ENCODE results near the gene STEAP1B. TPM values are rescaled to one million over a fixed set of nuclear protein-coding genes. Genes with fewer than 3 reads are reported as not detected.
A peak's percentile ranks its signal among the peaks of the same experiment; 100 is the strongest.
"Not testable (repeated sequence)": the region's sequence is repeated elsewhere in the genome, so short reads cannot be mapped to it uniquely, and the experiment has no call there.

The STEAP1B gene
- total RNA-seq, 2 experiments from 2014 or later: not detected

DNA sequence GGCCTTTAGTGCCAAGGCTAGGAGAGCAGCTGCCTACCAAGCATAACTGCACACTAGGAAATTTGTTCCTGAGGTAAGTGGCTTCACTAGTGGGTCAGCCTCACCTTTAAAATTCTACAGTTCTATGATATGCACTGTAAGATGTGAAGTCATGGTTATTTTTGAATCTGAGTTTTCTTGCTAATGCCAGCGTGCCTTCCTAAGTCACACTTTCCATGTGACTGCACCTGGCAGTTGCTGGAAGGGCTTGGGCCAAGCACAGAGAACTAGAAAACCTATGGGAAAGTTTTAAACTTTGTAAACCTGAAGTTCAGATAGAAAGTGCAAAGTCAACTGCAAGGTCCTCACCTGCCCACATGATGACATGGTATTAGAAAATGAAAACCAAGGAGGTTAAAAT lies 42.5 kb downstream of the STEAP1B start:
- no peaks in the 10 kb centered on the region for H3K9me3 Mint-ChIP-seq
- ChIA-PET CTCF (interaction anchor here (1.3 kb wide), 1 partner anchor 347 kb away, joined by 6 read pairs; no protein-coding TSS in a partner anchor), POLR2A (interaction anchor here (0.8 kb wide), 1 partner anchor 28 kb away, joined by 3 read pairs; no protein-coding TSS in a partner anchor)
- intact Hi-C loops (cut with micrococcal nuclease): no loop called here
- H3K4me3 Mint-ChIP-seq: no peak overlapping the region
- TF ChIP-seq, protein P1, sequence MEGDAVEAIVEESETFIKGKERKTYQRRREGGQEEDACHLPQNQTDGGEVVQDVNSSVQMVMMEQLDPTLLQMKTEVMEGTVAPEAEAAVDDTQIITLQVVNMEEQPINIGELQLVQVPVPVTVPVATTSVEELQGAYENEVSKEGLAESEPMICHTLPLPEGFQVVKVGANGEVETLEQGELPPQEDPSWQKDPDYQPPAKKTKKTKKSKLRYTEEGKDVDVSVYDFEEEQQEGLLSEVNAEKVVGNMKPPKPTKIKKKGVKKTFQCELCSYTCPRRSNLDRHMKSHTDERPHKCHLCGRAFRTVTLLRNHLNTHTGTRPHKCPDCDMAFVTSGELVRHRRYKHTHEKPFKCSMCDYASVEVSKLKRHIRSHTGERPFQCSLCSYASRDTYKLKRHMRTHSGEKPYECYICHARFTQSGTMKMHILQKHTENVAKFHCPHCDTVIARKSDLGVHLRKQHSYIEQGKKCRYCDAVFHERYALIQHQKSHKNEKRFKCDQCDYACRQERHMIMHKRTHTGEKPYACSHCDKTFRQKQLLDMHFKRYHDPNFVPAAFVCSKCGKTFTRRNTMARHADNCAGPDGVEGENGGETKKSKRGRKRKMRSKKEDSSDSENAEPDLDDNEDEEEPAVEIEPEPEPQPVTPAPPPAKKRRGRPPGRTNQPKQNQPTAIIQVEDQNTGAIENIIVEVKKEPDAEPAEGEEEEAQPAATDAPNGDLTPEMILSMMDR (IDR thresholded peaks at IDR 0.05): no peak
- H3K27ac Mint-ChIP-seq: no peak overlapping the region
- ATAC-seq (no peak), DNase-seq (no peak)
- H3K36me3 Mint-ChIP-seq (ENCODE audit: low read depth): no peaks in the 10 kb centered on the region
- peaks cover 3% of the 10 kb centered on the region for H3K4me1 Mint-ChIP-seq (ENCODE audit: low read depth)
- H3K27me3 Mint-ChIP-seq: peaks cover 16% of the 10 kb centered on the region

DNA sequence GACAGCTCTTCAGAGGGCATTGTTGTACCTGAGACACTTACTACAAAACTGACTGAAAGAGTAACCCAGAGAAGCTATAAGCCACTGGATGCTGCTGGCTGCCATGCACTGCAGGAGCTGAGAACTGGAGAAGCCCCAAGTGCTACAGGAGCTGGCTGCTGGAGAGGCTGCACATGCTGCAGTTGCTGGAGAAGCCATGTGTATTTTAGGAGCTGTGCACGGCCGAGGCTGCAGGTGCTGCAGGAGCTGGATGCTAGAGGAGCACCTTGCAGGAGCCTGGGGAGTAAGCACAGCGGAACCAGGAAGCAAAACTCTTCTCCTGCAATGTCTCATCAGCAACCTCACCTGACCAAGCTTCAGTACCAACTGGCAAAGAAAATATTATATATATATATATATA lies 45.5 kb downstream of the STEAP1B start:
- Mint-ChIP-seq H3K36me3 (ENCODE audit: low read depth) (no peaks in the 10 kb centered on the region), H3K4me1 (ENCODE audit: low read depth) (peaks cover 3% of the 10 kb centered on the region), H3K27me3 (peaks cover 35% of the 10 kb centered on the region), H3K9me3 (no peaks in the 10 kb centered on the region), H3K4me3 (no peak overlapping the region), H3K27ac (no peak overlapping the region)
- intact Hi-C loops (cut with micrococcal nuclease): no loop called here
- CTCF ChIA-PET: interaction anchor here (1.0 to 1.5 kb wide), 3 partner anchors 15 to 344 kb away, joined by 3 to 6 read pairs (median 5); no protein-coding TSS in a partner anchor
- POLR2A ChIA-PET: no interaction called here
- DNase-seq: no peak
- TF ChIP-seq, protein P1 (IDR thresholded peaks at IDR 0.05): no peak
- no peak for ATAC-seq

DNA sequence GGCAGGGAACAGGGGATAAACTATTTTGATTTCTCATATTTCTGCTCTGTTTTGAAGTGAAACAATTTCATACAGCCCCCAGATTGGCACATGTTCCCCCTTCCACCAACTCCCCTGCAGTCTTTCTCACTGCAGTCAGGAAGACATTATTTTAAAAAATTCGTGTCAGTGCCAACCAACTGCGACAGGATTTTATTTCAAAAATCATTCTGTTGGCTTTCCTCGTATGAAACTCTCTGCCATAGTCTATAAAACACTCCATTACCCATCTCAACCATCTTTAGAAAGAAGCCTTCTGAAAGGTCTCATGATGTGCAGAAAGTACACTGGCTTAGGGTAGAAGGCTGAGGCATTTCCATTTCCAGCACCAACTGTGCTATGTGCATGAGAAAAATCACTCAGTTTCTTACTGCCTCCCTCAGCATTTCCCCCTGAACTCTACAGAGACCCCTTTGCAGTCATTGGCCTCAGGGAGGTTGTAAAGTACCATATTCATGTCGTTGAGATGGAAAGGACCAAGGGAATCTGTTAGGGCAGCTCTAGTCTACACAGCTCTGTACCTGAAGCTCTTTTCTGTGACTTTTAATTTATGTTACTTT lies 46.9 kb downstream of the STEAP1B start:
- intact Hi-C loops (cut with micrococcal nuclease): no loop called here
- ChIA-PET CTCF (interaction anchor here (0.6 to 3.4 kb wide), 12 partner anchors 8 to 343 kb away, joined by 3 to 14 read pairs (median 4); no protein-coding TSS in a partner anchor), POLR2A (no interaction called here)
- DNase-seq (no peak), ATAC-seq (no peak)
- no peaks in the 10 kb centered on the region for H3K9me3 Mint-ChIP-seq
- H3K27ac Mint-ChIP-seq: no peak overlapping the region
- H3K4me1 Mint-ChIP-seq (ENCODE audit: low read depth): peaks cover 3% of the 10 kb centered on the region
- TF ChIP-seq, protein P1 (IDR thresholded peaks at IDR 0.05): no peak
- no peaks in the 10 kb centered on the region for H3K36me3 Mint-ChIP-seq (ENCODE audit: low read depth)
- H3K4me3 Mint-ChIP-seq: no peak overlapping the region
- peaks cover 38% of the 10 kb centered on the region for H3K27me3 Mint-ChIP-seq

DNA sequence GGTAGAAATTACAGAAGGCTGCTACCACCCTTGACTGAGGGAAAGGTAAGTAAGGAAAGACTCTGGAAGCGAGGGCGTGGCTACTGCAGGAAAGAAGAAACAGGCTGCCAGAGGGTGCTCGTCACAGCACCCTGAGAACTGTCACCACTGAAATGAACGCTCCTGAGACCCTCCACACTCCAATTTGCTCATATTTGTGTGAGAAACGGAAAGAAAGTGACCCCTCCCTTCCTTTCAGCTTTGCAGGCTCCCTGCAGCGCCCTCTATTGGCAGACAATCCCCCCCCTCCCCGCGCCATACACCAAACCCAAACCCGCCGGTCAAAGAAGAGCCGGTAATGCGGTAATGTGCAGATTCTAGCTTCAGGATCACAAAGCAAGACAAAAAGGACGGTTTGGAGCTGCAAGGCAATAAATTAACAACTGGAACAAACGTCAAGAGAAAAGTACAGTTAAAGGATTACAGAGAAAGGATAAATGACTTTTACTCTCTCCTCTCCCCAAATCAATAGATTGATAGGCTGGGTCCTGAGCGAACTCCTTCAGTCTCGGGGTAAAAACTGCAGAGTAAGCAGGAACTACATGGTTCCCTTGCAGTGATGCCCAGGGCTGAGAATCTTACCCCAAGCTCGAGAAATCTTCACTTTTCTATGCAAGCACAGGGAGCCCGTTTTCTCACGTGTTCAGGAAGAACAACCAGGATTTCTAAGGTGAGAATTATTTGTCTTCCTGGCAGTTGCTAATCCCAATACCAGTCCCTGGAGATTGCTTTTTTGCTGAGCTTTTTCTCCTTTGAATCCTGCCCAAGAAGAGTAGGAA lies 47.6 kb downstream of the STEAP1B start:
- Mint-ChIP-seq H3K9me3 (no peaks in the 10 kb centered on the region), H3K4me3 (no peak overlapping the region), H3K27me3 (peaks cover 38% of the 10 kb centered on the region), H3K36me3 (ENCODE audit: low read depth) (no peaks in the 10 kb centered on the region), H3K27ac (no peak overlapping the region), H3K4me1 (ENCODE audit: low read depth) (peaks cover 8% of the 10 kb centered on the region)
- ATAC-seq (peak; percentile 49), DNase-seq (peak; percentile 74)
- CTCF ChIA-PET: interaction anchor here (0.6 to 3.4 kb wide), 13 partner anchors 8 to 342 kb away, joined by 3 to 14 read pairs (median 3); no protein-coding TSS in a partner anchor
- TF ChIP-seq, protein P1 (IDR thresholded peaks at IDR 0.05): peak; percentile 74
- POLR2A ChIA-PET: no interaction called here
- intact Hi-C loops (cut with micrococcal nuclease): no loop called here

DNA sequence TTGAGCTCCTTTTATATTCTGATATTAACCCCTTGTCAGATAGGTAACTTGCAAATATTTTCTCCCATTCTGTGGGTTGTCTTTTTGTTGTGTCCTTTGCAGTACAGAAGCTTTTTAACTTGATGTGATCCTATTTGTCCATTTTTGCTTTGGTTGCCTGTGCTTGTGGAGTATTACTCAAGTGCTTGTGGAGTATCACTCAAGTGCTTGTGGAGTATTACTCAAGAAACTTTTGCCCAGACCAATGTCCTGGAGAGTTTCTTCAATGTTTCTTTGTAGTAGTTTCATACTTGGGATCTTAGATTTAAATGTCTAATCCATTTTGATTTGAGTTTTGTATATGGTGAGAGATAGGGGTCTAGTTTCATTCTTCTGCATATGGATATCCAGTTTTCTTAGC lies 50.0 kb downstream of the STEAP1B start:
- DNase-seq; ATAC-seq; H3K4me3 Mint-ChIP-seq; POLR2A ChIA-PET; H3K36me3 Mint-ChIP-seq (ENCODE audit: low read depth); H3K9me3 Mint-ChIP-seq; H3K27ac Mint-ChIP-seq; intact Hi-C loops (cut with micrococcal nuclease); CTCF ChIA-PET: not testable (repeated sequence)
- Mint-ChIP-seq H3K4me1 (ENCODE audit: low read depth) (peaks cover 20% of the 10 kb centered on the region), H3K27me3 (peaks cover 30% of the 10 kb centered on the region)

Data from activated CD8-positive, alpha-beta T cell treated with anti-CD3 and anti-CD28 coated beads for 36 hours (primary cell).